Activated CD4-positive, alpha-beta T cell treated with anti-CD3 and anti-CD28 coated beads, Interleukin-2, amount 10 ng/mL, durations not matched to agents 24 days and 14 days (primary cell): Measurements from ENCODE around the gene TOMM22. TPM values are rescaled to one million over a fixed set of nuclear protein-coding genes. Genes with fewer than 3 reads are reported as not detected.
"Not testable (repeated sequence)": the region's sequence is repeated elsewhere in the genome, so short reads cannot be mapped to it uniquely, and the experiment has no call there.

Experiments used
- DNase-seq: peaks from one replicate; pipeline ENCODE4 v3.0.0; 2022
- H3K27ac Mint-ChIP-seq: one replicate; pipeline ENCODE4 v1.8.0; 2022; ENCODE audit warnings: mild to moderate bottlenecking, mixed read lengths
- H3K27me3 Mint-ChIP-seq: one replicate; pipeline ENCODE4 v1.8.0; 2022; ENCODE audit warnings: mixed read lengths
- H3K36me3 Mint-ChIP-seq: one replicate; pipeline ENCODE4 v1.8.0; 2022; ENCODE audit warnings: low read depth, mild to moderate bottlenecking, mixed read lengths
- H3K4me1 Mint-ChIP-seq: one replicate; pipeline ENCODE4 v1.8.0; 2021; ENCODE audit warnings: mixed read lengths
- H3K4me3 Mint-ChIP-seq: one replicate; pipeline ENCODE4 v1.8.0; 2022; ENCODE audit warnings: mild to moderate bottlenecking, moderate library complexity, mixed read lengths
- H3K9me3 Mint-ChIP-seq: one replicate; pipeline ENCODE4 v1.8.0; 2021; ENCODE audit warnings: mixed read lengths
- intact Hi-C: fragments of 100-400 bp; cut with micrococcal nuclease; formaldehyde crosslinking; loops from one replicate; pipeline ENCODE4 v1.15.1; 2023
- total RNA-seq: library from RNA; stranded (reverse); gene quantifications from 2 replicates; pipeline ENCODE4 v1.2.3, GENCODE V29; 2022

Gene TOMM22
- 169 and 172 TPM in 2 replicates for total RNA-seq

DNA sequence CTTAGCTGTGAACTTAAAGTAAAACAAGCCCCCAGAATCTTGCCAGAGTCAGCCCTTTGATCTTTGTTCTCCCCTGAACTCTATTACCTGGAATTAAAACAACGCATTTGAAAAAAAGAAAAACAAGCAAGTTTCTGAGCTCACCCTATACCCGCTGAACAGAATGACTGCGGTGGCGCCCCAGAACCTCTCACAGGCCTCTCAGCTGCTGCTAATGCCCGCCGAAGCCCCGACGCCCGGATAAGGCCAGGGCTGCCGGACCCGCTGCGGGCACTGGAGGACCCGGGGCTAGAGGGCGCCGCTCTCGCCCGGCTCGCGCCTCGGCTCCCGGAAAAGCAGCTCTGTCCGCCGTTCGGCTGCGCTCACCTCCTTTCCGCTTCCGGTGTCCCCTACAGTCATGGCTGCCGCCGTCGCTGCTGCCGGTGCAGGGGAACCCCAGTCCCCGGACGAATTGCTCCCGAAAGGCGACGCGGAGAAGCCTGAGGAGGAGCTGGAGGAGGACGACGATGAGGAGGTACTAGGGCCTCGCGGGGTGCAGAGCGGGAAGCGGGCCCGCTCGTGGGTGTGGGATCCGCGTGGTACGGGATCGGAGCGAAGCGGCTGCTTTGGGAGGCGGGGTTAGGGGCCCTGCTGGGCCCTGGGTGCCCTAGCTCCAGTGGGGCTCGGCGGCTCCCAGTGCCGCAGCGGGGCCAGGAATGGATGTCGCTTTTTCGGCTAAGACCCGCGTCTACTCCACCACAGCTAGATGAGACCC lies at the start of gene TOMM22:
Gene TOMM22 (plus strand): TSS at position 376 of the 754 bp plus-strand sequence. CDS start 22 bp downstream, at position 398.
- H3K9me3 Mint-ChIP-seq: no peaks in the 10 kb centered on the region
- H3K4me3 Mint-ChIP-seq: peak within 1 kb of the TSS; percentile 100
- no peaks in the 10 kb centered on the region for H3K27me3 Mint-ChIP-seq

DNA sequence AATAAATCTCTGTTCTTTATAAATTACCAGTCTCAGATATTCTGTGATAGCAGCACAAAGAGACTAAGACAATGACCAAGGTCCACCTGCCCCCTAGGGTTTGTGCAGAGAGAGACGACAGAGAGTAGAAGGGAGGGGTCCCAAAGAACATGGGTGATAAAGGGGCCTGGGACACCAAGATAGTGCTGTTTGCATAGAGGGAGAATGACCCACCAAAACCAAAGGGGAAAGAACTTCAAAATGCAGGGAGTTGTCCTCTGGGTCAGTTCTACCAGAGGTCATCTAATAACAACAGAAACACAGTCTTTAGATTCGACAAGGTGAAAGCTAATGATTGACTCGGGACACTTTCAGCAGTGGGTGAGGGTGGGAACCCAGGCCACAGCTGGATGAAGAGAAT lies 49.2 kb upstream of the TOMM22 start:
- Mint-ChIP-seq H3K27me3 (no peaks in the 10 kb centered on the region), H3K36me3 (no peaks in the 10 kb centered on the region), H3K4me3 (no peak overlapping the region), H3K4me1 (peaks cover 10% of the 10 kb centered on the region), H3K9me3 (no peaks in the 10 kb centered on the region), H3K27ac (no peak overlapping the region)
- no peak for DNase-seq
- intact Hi-C loops: no loop called here

More for the DNA sequence above, at the start of gene TOMM22:
- peaks cover 41% of the 10 kb centered on the region for H3K36me3 Mint-ChIP-seq
- intact Hi-C loops: loop anchor here (1.0 kb wide), 3 partner anchors 15 to 25 kb away; partner anchors contain the start of genes CBY1 and FAM227A
- H3K4me1 Mint-ChIP-seq: peaks cover 17% of the 10 kb centered on the region
- H3K27ac Mint-ChIP-seq: peak within 1 kb of the TSS; percentile 99
- DNase-seq: peak; percentile 96

GRCh38 chr22:38638216-38638615 lies 43.5 kb upstream of the TOMM22 start:
- Mint-ChIP-seq H3K27ac (no peak overlapping the region), H3K36me3 (no peaks in the 10 kb centered on the region), H3K27me3 (peaks cover 12% of the 10 kb centered on the region), H3K4me1 (no peaks in the 10 kb centered on the region), H3K4me3 (no peak overlapping the region), H3K9me3 (no peaks in the 10 kb centered on the region)
- DNase-seq: no peak
- intact Hi-C loops: no loop called here

- Mint-ChIP-seq H3K9me3 (no peaks in the 10 kb centered on the region), H3K36me3 (no peaks in the 10 kb centered on the region), H3K4me3 (no peak overlapping the region), H3K27me3 (peaks cover 12% of the 10 kb centered on the region), H3K4me1 (no peaks in the 10 kb centered on the region), H3K27ac (no peak overlapping the region)
- intact Hi-C loops: no loop called here
- DNase-seq: no peak
These were observed 43.0 kb upstream of the TOMM22 start for GRCh38 chr22:38638728-38639127.

DNA sequence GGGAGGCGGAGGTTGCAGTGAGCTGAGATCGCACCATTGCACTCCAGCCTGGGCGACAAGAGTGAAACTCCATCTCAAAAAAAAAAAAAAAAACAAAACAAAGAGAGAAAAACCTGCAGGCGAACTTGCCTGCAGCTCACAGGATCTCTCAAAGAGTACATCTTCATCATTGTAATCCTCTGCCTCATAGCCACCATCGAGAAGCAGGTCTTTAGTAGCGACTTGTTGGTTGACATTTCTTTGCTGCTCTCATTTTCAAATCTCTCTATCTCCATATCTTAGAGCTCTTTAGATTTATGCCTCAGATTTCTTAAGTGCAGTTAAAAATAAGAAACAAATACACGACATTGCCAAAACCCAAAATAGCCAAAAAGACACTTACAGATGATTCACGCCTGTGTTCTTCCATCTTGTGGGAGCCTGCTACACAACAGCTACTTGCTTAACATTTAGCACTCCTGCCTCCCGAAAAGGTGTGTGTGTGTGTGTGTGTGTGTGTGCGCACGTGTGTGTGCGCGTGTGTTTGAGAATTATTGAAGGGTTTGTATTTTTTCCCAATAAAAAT lies 40.2 kb upstream of the TOMM22 start:
- DNase-seq: no peak
- Mint-ChIP-seq H3K4me1 (no peaks in the 10 kb centered on the region), H3K27me3 (peaks cover 12% of the 10 kb centered on the region)

GRCh38 chr22:38644245-38644644 lies 37.5 kb upstream of the TOMM22 start:
- intact Hi-C loops, H3K9me3 Mint-ChIP-seq, H3K27ac Mint-ChIP-seq, H3K4me3 Mint-ChIP-seq, DNase-seq, H3K4me1 Mint-ChIP-seq, H3K36me3 Mint-ChIP-seq: not testable (repeated sequence)
- peaks cover 17% of the 10 kb centered on the region for H3K27me3 Mint-ChIP-seq

More for the DNA sequence above, 40.2 kb upstream of the TOMM22 start:
- intact Hi-C loops: no loop called here
- no peaks in the 10 kb centered on the region for H3K9me3 Mint-ChIP-seq
- no peak overlapping the region for H3K4me3 Mint-ChIP-seq
- no peak overlapping the region for H3K27ac Mint-ChIP-seq
- H3K36me3 Mint-ChIP-seq: no peaks in the 10 kb centered on the region

DNA sequence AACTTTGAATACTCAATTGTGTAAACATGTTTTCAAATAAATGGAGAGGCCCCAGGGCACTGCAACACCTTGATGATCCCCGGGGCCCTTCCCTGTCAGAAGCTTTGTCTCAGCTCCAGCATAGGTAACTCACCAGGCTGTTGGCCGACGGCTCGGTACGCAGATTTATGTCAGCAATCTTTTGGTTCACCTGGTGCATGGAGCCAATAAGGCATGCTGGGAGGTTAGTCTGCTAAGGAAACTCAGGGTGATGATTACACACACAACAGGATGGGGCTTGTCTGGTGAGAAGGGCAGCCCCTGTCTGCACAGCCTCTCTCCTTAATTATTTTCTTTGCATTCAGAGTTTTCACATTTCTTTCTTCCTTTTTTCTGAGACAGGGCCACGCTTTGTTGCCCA lies 36.3 kb upstream of the TOMM22 start:
- Mint-ChIP-seq H3K9me3 (no peaks in the 10 kb centered on the region), H3K4me3 (no peak overlapping the region), H3K27me3 (peaks cover 18% of the 10 kb centered on the region), H3K27ac (no peak overlapping the region), H3K4me1 (no peaks in the 10 kb centered on the region), H3K36me3 (no peaks in the 10 kb centered on the region)
- no peak for DNase-seq
- intact Hi-C loops: no loop called here

GRCh38 chr22:38649841-38650522 lies 31.8 kb upstream of the TOMM22 start:
- H3K4me3 Mint-ChIP-seq: no peak overlapping the region
- H3K9me3 Mint-ChIP-seq: no peaks in the 10 kb centered on the region
- H3K27ac Mint-ChIP-seq: no peak overlapping the region
- H3K36me3 Mint-ChIP-seq: no peaks in the 10 kb centered on the region
- H3K27me3 Mint-ChIP-seq: peaks cover 13% of the 10 kb centered on the region
- no peak for DNase-seq
- H3K4me1 Mint-ChIP-seq: no peaks in the 10 kb centered on the region
- intact Hi-C loops: no loop called here

DNA sequence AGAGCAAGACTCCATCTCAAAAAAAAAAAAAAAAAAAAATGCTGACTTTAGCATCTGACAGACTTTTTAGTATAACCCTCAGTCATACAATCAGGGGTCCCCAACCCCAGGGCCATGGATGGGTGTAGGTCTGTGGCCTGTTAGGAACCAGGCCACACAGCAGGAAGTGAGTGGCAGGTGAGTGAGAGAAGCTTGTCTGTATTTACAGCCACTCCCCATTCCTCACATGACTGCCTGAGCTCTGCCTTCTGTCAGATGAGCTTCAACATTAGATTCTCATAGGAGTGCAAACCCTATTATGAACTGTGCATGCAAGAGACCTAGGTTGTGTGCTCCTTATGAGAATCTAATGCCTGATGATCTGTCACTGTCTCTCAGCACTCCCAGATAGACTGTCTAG lies 28.9 kb upstream of the TOMM22 start:
- intact Hi-C loops: no loop called here
- Mint-ChIP-seq H3K27me3 (peaks cover 13% of the 10 kb centered on the region), H3K36me3 (no peaks in the 10 kb centered on the region), H3K4me1 (peaks cover 10% of the 10 kb centered on the region), H3K4me3 (no peak overlapping the region), H3K27ac (no peak overlapping the region), H3K9me3 (no peaks in the 10 kb centered on the region)
- DNase-seq: peak; percentile 63

GRCh38 chr22:38653741-38654140 lies 28.0 kb upstream of the TOMM22 start:
- intact Hi-C loops: no loop called here
- Mint-ChIP-seq H3K4me1 (peaks cover 11% of the 10 kb centered on the region), H3K36me3 (no peaks in the 10 kb centered on the region), H3K27me3 (peaks cover 12% of the 10 kb centered on the region), H3K4me3 (no peak overlapping the region), H3K9me3 (no peaks in the 10 kb centered on the region), H3K27ac (no peak overlapping the region)
- DNase-seq: no peak

DNA sequence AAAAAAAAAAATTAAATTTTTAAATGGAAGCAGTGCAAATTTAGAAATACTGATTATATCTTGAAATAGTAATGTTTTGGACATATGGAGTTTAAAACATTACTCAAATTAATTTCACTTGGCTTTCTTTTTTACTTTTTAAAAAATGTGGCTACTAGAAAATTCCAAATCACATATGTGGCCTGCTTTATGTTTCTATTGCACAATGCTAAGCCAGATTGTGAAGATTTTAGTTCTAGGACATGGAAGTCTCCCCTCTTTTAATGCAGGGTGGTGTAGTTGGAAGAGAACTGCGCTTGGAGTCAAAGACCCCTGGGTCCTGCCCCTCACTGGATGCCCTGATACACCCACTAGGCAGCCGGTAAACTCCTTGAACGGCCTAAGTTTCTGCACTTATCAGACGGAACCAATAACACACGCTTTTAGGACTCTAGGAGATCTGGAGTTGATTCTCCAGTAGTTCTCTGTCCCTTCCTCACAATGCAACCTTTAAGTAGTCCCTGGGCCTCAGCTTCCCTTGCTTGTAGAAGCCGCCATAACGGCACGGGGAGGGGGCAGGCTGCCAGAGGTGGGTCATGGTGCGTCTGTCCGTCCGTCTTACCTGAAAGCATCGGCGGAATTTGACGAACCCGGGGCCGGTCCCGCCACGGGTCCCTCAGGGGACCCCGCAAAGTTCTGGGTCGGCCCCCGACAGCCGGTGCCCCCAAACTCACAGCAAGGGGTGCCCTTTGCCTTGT lies 26.1 kb upstream of the TOMM22 start:
- no peak for DNase-seq
- no peaks in the 10 kb centered on the region for H3K9me3 Mint-ChIP-seq
- no peaks in the 10 kb centered on the region for H3K36me3 Mint-ChIP-seq
- peak overlapping the region; percentile 93 for H3K4me3 Mint-ChIP-seq
- peaks cover 11% of the 10 kb centered on the region for H3K4me1 Mint-ChIP-seq
- H3K27ac Mint-ChIP-seq: peak overlapping the region; percentile 97
- intact Hi-C loops: loop anchor here (1.0 kb wide), 2 partner anchors 26 to 149 kb away; partner anchors contain the start of genes DDX17 and TOMM22
- peaks cover 4% of the 10 kb centered on the region for H3K27me3 Mint-ChIP-seq

- H3K4me3 Mint-ChIP-seq: peak within 1 kb of the TSS; percentile 93
- H3K9me3 Mint-ChIP-seq: no peaks in the 10 kb centered on the region
- no peaks in the 10 kb centered on the region for H3K36me3 Mint-ChIP-seq
- peak within 1 kb of the TSS; percentile 97 for H3K27ac Mint-ChIP-seq
- peak; percentile 96 for DNase-seq
- H3K27me3 Mint-ChIP-seq: no peaks in the 10 kb centered on the region
- H3K4me1 Mint-ChIP-seq: peaks cover 11% of the 10 kb centered on the region
- intact Hi-C loops: loop anchor here (1.0 kb wide), 2 partner anchors 25 to 150 kb away; partner anchors contain the start of genes DDX17 and TOMM22
These were observed 25.3 kb upstream of the TOMM22 start, which contains the start of the genes CBY1 and FAM227A for GRCh38 chr22:38656256-38657044. Gene CBY1, plus strand, starts transcription at chr22:38656638. Its CDS starts 11,417 bp downstream, at chr22:38668055. Gene FAM227A, minus strand, starts transcription at chr22:38656392. Its CDS starts 6,224 bp downstream, at chr22:38650168.
